GM19099 (cell line): ENCODE data around the gene ZNF254.

ENCODE experiments used
- POLR2A ChIP-seq: IDR thresholded peaks from 3 replicates; pipeline ENCODE4 v1.6.1; 2011; ENCODE audit warnings: low read depth; ENCODE audit not compliant: insufficient read length; ENCODE audit errors: extremely low read depth

The ZNF254 gene

GRCh38 chr19:24140591-24140990 is 53.6 kb downstream of the ZNF254 start:
- no peak for TF ChIP-seq POLR2A

- no peak for TF ChIP-seq POLR2A
These were observed 54.6 kb downstream of the ZNF254 start for GRCh38 chr19:24141612-24142011.

GRCh38 chr19:24142771-24143170 is 55.8 kb downstream of the ZNF254 start:
- no peak for TF ChIP-seq POLR2A

DNA sequence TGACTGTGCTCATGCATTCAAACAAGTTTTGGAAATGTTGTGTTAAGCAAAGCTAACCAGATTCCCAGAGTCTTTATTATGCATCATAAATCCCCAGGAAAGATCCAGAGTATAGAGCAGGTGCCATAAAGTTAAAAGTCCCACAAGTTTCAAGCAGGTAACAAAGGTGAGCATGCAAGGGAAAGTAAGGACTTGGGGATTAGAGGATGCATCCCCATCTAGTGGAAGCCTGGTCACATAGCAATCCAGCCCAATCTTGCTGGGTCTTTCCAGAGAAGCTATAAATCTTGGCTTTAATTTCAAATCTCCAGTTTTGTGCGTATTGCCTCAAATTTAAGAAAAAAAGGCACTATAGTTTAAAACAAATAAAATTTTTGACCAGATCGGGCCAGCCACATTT is 72.7 kb downstream of the ZNF254 start:
- TF ChIP-seq POLR2A: no peak

GRCh38 chr19:24166055-24166454 is 79.1 kb downstream of the ZNF254 start:
- TF ChIP-seq POLR2A: no peak

DNA sequence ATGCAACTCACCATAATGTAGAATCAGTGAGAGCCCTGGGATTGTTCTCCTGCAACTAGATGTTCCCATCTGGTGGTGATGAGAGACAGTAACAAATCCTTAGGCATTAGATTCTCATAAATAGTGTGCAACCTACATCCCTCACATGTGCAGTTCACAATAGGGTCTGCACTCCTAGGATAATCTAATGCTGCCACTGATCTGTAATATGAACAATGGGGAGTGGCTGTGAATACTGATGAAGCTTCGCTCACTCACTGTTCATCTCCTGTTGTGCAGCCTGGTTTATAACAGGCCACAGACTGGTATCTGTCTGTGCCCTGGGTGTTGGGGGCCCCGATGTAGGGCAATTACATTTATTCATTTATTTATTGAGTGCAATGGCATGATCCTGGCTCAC is 86.9 kb downstream of the ZNF254 start:
- no peak for TF ChIP-seq POLR2A

DNA sequence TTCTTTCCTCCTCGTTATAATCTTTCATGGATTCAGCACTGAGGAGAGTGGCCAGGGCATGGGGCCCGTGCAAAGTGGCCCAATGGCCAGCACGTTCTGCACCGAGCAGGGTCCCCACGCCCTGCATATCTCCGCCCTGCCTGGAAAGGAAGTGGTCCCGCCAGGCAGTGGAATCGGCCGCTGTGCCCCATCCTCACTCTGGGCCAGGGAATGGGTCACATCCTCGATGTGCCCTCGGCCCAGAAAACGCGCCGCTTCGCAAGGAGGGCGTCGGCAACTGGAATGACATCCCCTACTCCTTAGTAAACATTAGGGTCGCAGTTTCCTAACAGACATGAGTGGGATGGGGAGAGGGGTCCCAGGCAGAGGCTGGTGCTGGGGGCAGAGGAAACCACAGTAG is 90.7 kb downstream of the ZNF254 start:
- TF ChIP-seq POLR2A: no peak

DNA sequence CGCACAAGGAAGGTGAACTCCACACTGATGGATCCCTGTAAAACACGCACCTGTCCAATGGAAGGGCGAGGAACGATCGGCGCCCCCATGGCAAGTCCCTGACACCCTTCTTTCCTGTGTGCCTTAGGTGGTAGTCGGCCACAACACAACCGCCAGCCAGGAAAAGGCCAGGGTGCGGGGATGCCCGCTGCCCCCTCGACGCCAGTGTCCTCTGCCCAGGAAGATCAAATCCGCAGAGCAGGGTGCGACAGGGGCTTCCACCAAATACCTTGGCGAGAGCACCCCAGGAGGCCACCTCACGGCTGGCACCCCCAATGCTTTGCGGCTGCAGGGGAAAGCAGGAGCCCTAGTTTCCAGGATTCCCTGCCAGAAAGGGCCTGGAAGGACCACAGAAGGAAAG is 91.2 kb downstream of the ZNF254 start:
- TF ChIP-seq POLR2A: no peak
